ENCODE data around the gene HIVEP3.

HIVEP3 gene

GRCh38 chr1:41773144-41773591, 145.6 kb downstream of the HIVEP3 start:
- Mint-ChIP-seq H3K36me3 (ENCODE audit: insufficient read depth) (no peaks in the 10 kb centered on the region), H3K4me1 (peaks cover 10% of the 10 kb centered on the region), H3K27me3 (no peaks in the 10 kb centered on the region), H3K9me3 (no peaks in the 10 kb centered on the region), H3K4me3 (no peak overlapping the region), H3K27ac (ENCODE audit: low read depth) (no peak overlapping the region)
- ATAC-seq (replicated peaks; ENCODE audit: extremely low read depth, poor library complexity, severe bottlenecking) (no peak), DNase-seq (ENCODE audit: low spot score in 2 of 2) (no peak)

DNA sequence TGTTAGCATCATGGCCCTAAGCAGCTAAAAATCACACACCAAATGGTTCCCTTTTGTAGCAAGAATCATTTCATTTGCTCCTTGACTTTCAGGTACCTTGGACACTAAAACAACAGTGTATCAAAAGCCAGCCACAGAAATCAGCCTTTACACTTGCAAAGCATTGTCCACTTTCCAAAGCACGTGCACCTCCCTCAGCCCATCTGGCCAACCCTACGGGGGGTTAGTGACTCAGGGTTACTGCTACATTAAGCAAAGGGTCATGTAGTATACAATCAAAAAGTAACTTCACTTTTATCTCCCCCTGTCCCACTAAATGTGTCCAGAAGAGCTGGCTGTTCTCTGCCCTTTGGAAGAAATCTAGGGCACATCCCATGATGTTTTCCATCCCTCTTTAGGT, 149.7 kb downstream of the HIVEP3 start:
- DNase-seq (ENCODE audit: low spot score in 2 of 2) (no peak), ATAC-seq (replicated peaks; ENCODE audit: extremely low read depth, poor library complexity, severe bottlenecking) (no peak)
- H3K27me3 Mint-ChIP-seq, result no peaks in the 10 kb centered on the region
- H3K27ac Mint-ChIP-seq (ENCODE audit: low read depth), result no peak overlapping the region
- H3K36me3 Mint-ChIP-seq (ENCODE audit: insufficient read depth), result no peaks in the 10 kb centered on the region
- H3K4me1 Mint-ChIP-seq, result peaks cover 17% of the 10 kb centered on the region
- no peaks in the 10 kb centered on the region for H3K9me3 Mint-ChIP-seq
- H3K4me3 Mint-ChIP-seq, result no peak overlapping the region

GRCh38 chr1:41768583-41768982, 150.1 kb downstream of the HIVEP3 start:
- Mint-ChIP-seq H3K36me3 (ENCODE audit: insufficient read depth) (no peaks in the 10 kb centered on the region), H3K4me3 (no peak overlapping the region), H3K27ac (ENCODE audit: low read depth) (no peak overlapping the region), H3K9me3 (no peaks in the 10 kb centered on the region), H3K4me1 (peaks cover 17% of the 10 kb centered on the region), H3K27me3 (no peaks in the 10 kb centered on the region)
- DNase-seq (ENCODE audit: low spot score in 2 of 2), result no peak
- ATAC-seq (replicated peaks; ENCODE audit: extremely low read depth, poor library complexity, severe bottlenecking), result no peak

DNA sequence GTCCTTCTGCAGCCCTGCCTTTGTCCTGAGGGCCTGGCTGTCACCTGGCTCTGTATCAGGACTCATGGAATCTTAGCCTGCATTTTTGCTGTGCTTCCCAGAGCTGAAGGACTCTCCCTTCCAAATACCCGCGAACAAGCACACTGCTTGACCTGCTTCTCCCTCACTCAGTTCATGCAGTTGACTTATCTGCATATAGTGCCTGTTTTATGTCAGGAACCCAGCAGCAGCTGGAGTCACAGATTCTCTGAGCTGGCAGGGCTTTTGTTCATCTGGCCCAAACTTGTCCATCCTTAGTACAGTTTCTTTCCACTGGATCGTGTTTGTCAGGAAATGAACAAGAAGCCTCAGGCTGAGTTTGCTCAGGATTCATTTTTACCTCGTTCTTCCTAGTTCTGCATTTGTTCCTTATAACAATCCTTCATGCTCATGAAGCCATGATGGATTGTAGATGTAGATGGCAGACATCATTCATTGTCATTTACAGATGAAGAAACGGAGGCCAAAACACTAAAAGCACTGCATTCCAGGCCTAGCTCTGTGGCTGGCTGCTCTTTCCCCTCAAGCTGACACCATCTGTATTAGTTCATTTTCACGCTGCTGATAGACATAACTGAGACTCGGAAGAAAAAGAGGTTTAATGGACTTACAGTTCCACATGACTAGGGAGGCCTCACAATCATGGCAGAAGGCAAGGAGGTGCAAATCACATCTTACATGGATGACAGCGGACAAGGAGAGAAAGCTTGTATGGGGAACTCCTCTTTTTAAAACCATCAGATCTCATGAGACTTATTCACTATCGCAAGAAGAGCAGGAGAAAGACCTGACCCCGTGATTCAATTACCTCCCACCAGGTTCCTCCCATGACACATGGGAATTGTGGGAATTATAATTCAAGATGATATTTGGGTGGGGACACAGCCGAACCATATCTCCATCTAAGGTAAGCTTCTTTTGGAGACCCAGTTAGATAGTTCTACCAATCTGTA, 150.9 kb downstream of the HIVEP3 start:
- no peaks in the 10 kb centered on the region for H3K36me3 Mint-ChIP-seq (ENCODE audit: insufficient read depth)

GRCh38 chr1:41766546-41766945, 152.2 kb downstream of the HIVEP3 start:
- Mint-ChIP-seq H3K36me3 (ENCODE audit: insufficient read depth) (no peaks in the 10 kb centered on the region), H3K4me1 (peaks cover 12% of the 10 kb centered on the region), H3K9me3 (no peaks in the 10 kb centered on the region), H3K27me3 (no peaks in the 10 kb centered on the region), H3K27ac (ENCODE audit: low read depth) (no peak overlapping the region), H3K4me3 (no peak overlapping the region)
- no peak for DNase-seq (ENCODE audit: low spot score in 2 of 2)
- ATAC-seq (replicated peaks; ENCODE audit: extremely low read depth, poor library complexity, severe bottlenecking), result no peak

More for the DNA sequence above, 150.9 kb downstream of the HIVEP3 start:
- Mint-ChIP-seq H3K27ac (ENCODE audit: low read depth) (no peak overlapping the region), H3K9me3 (no peaks in the 10 kb centered on the region), H3K27me3 (no peaks in the 10 kb centered on the region), H3K4me1 (peaks cover 17% of the 10 kb centered on the region), H3K4me3 (no peak overlapping the region)
- ATAC-seq (replicated peaks; ENCODE audit: extremely low read depth, poor library complexity, severe bottlenecking) (no peak), DNase-seq (ENCODE audit: low spot score in 2 of 2) (no peak)

DNA sequence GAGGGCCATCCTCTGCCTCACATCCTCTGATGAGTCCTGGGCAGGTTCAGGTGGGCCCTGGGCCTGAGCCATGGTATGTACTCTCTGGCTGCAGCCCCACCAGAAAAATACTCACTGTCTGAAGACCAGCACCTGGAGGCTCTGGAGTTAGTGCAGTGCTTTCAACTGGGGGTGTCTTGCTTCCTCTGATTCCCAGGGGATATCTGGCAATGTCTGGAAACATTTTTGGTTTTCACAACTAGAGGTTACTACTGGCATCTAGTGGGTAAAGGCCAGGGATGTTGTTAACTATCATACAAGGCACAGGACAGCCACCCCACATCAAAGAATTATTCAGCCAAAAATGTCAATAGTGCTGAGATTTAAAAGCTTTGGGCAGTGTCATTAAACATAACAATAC, 152.7 kb downstream of the HIVEP3 start:
- Mint-ChIP-seq H3K27ac (ENCODE audit: low read depth) (no peak overlapping the region), H3K9me3 (no peaks in the 10 kb centered on the region), H3K36me3 (ENCODE audit: insufficient read depth) (no peaks in the 10 kb centered on the region), H3K4me3 (no peak overlapping the region), H3K27me3 (no peaks in the 10 kb centered on the region), H3K4me1 (peaks cover 12% of the 10 kb centered on the region)
- DNase-seq (ENCODE audit: low spot score in 2 of 2) (no peak), ATAC-seq (replicated peaks; ENCODE audit: extremely low read depth, poor library complexity, severe bottlenecking) (no peak)

DNA sequence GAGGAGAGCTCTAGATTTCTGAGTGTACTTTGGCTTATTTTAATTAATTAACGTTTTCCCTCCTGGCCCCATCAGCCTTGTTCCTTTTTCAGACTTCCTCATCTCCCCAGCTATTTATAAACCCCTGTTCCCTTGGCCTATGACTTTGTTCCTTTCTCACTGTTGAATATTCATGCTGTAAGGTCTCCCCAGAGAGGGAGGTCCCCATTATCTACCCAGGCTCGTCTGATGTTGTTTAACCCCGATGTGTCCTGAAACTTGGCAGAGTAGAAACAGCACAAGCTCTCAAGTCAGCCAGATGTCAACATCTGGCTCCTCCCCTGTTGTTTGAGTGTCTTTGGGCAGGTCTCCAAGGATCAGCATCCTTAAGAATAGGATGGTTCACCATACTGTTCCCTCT, 153.6 kb downstream of the HIVEP3 start:
- DNase-seq (ENCODE audit: low spot score in 2 of 2), result no peak
- Mint-ChIP-seq H3K27ac (ENCODE audit: low read depth) (no peak overlapping the region), H3K4me1 (peaks cover 9% of the 10 kb centered on the region), H3K27me3 (no peaks in the 10 kb centered on the region), H3K4me3 (no peak overlapping the region), H3K36me3 (ENCODE audit: insufficient read depth) (no peaks in the 10 kb centered on the region), H3K9me3 (no peaks in the 10 kb centered on the region)
- ATAC-seq (replicated peaks; ENCODE audit: extremely low read depth, poor library complexity, severe bottlenecking), result no peak

DNA sequence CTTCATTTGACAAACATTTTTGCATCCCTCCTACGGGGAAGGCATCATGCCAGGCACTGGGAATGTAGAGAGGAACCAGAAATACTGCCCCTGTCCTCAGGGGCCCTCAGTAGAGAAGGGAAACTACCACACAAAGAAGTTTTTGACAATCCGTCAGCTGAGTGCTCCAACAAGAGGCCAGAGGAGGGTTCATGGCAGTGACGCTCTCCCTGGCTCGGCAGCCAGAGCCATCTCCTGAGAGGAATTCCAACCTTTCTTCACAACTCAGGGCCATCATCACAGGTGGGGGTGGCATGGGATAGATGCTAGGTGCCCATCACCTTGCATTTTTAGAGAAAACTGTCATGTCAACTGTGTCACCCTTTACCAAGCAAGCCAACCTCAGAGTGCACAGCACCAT, 154.1 kb downstream of the HIVEP3 start:
- Mint-ChIP-seq H3K9me3 (no peaks in the 10 kb centered on the region), H3K27me3 (no peaks in the 10 kb centered on the region), H3K27ac (ENCODE audit: low read depth) (no peak overlapping the region), H3K4me3 (no peak overlapping the region), H3K36me3 (ENCODE audit: insufficient read depth) (no peaks in the 10 kb centered on the region), H3K4me1 (peaks cover 8% of the 10 kb centered on the region)
- DNase-seq (ENCODE audit: low spot score in 2 of 2), result no peak
- no peak for ATAC-seq (replicated peaks; ENCODE audit: extremely low read depth, poor library complexity, severe bottlenecking)

DNA sequence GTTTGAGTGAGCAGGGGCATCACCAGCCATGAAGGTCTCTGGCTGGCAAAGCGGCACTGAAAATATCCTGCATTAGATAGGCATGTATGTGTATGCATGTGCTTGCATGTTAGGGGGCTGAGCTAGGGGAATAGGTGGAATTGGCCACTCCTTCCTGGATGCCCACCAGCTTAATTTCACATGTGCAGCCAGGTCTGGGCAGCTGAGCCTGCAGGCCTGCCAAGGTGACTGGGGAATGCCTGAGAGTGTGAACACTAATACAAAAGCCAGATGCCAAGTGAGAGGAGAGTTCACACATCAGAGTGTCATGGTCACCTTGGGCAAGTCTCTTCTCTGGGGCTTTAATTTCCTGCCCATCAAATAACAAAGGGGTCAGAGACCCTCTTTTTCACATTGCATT, 155.9 kb downstream of the HIVEP3 start:
- H3K36me3 Mint-ChIP-seq (ENCODE audit: insufficient read depth), result no peaks in the 10 kb centered on the region
- no peak for ATAC-seq (replicated peaks; ENCODE audit: extremely low read depth, poor library complexity, severe bottlenecking)

DNA sequence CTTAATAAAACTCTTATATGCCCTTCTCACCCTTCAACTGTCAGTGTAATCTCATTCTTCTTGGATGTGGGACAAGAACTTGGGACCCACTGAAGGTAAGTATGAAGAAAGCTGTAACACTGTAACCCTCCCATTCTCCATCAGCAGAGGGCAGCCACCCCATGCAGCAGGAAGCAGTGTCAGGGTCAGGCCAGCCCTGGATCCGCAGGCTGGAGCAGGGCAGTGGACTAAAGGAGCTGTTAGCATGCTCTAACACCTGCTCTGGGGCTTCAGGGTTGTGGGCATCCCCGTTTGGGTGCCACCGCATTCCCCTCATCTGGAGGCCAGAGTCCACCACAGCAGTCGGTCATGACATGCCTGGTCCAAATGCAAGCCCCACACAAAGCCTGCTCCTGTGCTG, 156.5 kb downstream of the HIVEP3 start:
- no peak for ATAC-seq (replicated peaks; ENCODE audit: extremely low read depth, poor library complexity, severe bottlenecking)
- Mint-ChIP-seq H3K27ac (ENCODE audit: low read depth) (no peak overlapping the region), H3K4me1 (peaks cover 8% of the 10 kb centered on the region), H3K4me3 (no peak overlapping the region), H3K36me3 (ENCODE audit: insufficient read depth) (no peaks in the 10 kb centered on the region), H3K9me3 (no peaks in the 10 kb centered on the region), H3K27me3 (no peaks in the 10 kb centered on the region)
- no peak for DNase-seq (ENCODE audit: low spot score in 2 of 2)

More for the DNA sequence above, 155.9 kb downstream of the HIVEP3 start:
- H3K9me3 Mint-ChIP-seq, result no peaks in the 10 kb centered on the region
- no peak for DNase-seq (ENCODE audit: low spot score in 2 of 2)
- no peak overlapping the region for H3K27ac Mint-ChIP-seq (ENCODE audit: low read depth)
- no peak overlapping the region for H3K4me3 Mint-ChIP-seq
- H3K4me1 Mint-ChIP-seq, result peaks cover 8% of the 10 kb centered on the region
- H3K27me3 Mint-ChIP-seq, result no peaks in the 10 kb centered on the region

DNA sequence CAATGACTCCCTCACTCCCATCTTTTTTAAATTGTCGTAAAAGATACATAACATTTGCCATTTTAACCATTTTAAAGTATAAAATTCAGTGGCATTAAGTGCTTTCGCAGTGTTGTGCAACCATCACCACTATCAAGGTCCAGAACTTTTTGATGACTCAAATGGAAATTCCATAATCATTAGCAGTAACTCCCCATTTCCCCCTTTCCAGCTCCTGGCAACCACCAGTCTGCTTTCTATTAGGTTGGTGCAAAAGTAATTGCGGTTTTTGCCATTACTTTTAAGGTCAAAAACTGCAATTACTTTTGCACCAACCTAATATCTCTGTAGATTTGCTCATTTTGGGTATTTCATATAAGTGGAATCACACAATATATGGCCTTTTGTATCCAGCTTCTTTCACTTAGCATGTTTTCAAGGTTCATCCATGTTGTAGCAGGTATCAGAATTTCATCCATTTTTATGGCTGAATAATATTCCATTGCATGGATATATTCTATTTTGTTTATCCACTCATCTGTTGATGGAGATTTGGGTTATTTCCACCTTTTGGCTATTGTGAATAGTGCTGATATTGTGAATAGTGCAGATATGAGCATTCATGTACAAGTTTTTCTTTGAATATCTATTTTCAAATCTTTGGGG, 159.7 kb downstream of the HIVEP3 start:
- ATAC-seq (replicated peaks; ENCODE audit: extremely low read depth, poor library complexity, severe bottlenecking), result no peak
- Mint-ChIP-seq H3K4me3 (no peak overlapping the region), H3K27ac (ENCODE audit: low read depth) (no peak overlapping the region), H3K4me1 (peaks cover 12% of the 10 kb centered on the region), H3K27me3 (no peaks in the 10 kb centered on the region), H3K36me3 (ENCODE audit: insufficient read depth) (no peaks in the 10 kb centered on the region), H3K9me3 (no peaks in the 10 kb centered on the region)
- no peak for DNase-seq (ENCODE audit: low spot score in 2 of 2)

- Mint-ChIP-seq H3K27ac (ENCODE audit: low read depth) (no peak overlapping the region), H3K9me3 (no peaks in the 10 kb centered on the region), H3K4me1 (peaks cover 17% of the 10 kb centered on the region), H3K36me3 (ENCODE audit: insufficient read depth) (no peaks in the 10 kb centered on the region), H3K4me3 (no peak overlapping the region), H3K27me3 (no peaks in the 10 kb centered on the region)
- DNase-seq (ENCODE audit: low spot score in 2 of 2) (no peak), ATAC-seq (replicated peaks; ENCODE audit: extremely low read depth, poor library complexity, severe bottlenecking) (no peak)
Observed at GRCh38 chr1:41758500-41758899, 160.2 kb downstream of the HIVEP3 start.

DNA sequence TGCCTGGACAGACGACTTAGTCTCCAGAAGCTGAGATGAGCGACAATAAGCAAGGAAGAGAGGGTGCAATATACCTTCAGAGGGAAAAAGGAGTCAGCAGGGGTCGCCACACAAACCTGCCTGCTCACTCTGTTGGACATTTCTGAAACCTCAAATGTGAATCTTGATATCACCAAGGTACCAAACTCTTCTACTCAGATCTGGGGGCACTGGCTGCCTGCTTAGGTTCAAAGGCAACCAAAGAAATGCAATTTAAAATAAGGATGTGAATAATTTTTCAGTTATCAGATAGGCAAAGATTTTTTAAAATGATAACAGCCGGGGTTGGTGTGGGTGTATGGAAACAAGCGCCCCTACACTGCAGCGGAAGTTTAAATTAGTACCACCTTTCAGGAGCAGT, 164.2 kb downstream of the HIVEP3 start:
- ATAC-seq (replicated peaks; ENCODE audit: extremely low read depth, poor library complexity, severe bottlenecking) (no peak), DNase-seq (ENCODE audit: low spot score in 2 of 2) (no peak)
- no peak overlapping the region for H3K27ac Mint-ChIP-seq (ENCODE audit: low read depth)

More for the DNA sequence above, 164.2 kb downstream of the HIVEP3 start:
- Mint-ChIP-seq H3K9me3 (no peaks in the 10 kb centered on the region), H3K4me3 (no peak overlapping the region), H3K4me1 (peaks cover 39% of the 10 kb centered on the region), H3K27me3 (no peaks in the 10 kb centered on the region), H3K36me3 (ENCODE audit: insufficient read depth) (peaks cover 8% of the 10 kb centered on the region)

Data from central memory CD8-positive, alpha-beta T cell (primary cell).